GM23338 (cell line): ENCODE data around the gene FAF1.

Source experiments
- CREB1 ChIP-seq: fragments of 250-450 bp; sonication (Bioruptor Pico); IDR thresholded peaks from 2 replicates; pipeline ENCODE4 v1.5.0; 2020; ENCODE audit warnings: low read depth, mild to moderate bottlenecking, moderate library complexity
- EZH2 ChIP-seq: fragments of 200-600 bp; sonication (generic); IDR thresholded peaks from one replicate; pipeline ENCODE4 v1.8.0; 2017; ENCODE audit warnings: antibody characterized with exemption, mild to moderate bottlenecking, low read depth; ENCODE audit not compliant: unreplicated experiment
- EZH2phosphoT487 ChIP-seq: fragments of 200-600 bp; sonication (generic); IDR thresholded peaks from one replicate; pipeline ENCODE4 v1.8.1; 2018; ENCODE audit warnings: antibody characterized with exemption; ENCODE audit not compliant: unreplicated experiment
- JUNB ChIP-seq: IDR thresholded peaks from one replicate; pipeline ENCODE4 v1.6.1; 2016; ENCODE audit warnings: antibody characterized with exemption; ENCODE audit not compliant: unreplicated experiment
- POLR2AphosphoS5 ChIP-seq: IDR thresholded peaks from 2 replicates; pipeline ENCODE4 v1.6.1; 2016; ENCODE audit warnings: antibody characterized with exemption, low read depth
- STAT1 ChIP-seq: IDR thresholded peaks from one replicate; pipeline ENCODE4 v1.6.1; 2016; ENCODE audit warnings: antibody characterized with exemption; ENCODE audit not compliant: unreplicated experiment
- ZNF114 ChIP-seq: fragments of 250-450 bp; sonication (Bioruptor Pico); IDR thresholded peaks from 2 replicates; pipeline ENCODE4 v1.5.0; 2020; ENCODE audit warnings: mild to moderate bottlenecking, moderate library complexity
- ZNF331 ChIP-seq: fragments of 250-450 bp; sonication (Bioruptor Pico); IDR thresholded peaks from 2 replicates; pipeline ENCODE4 v1.5.0; 2020; ENCODE audit warnings: low read depth, mild to moderate bottlenecking, moderate library complexity
- TF ChIP-seq, protein P1 (sequence below), 2 experiments: fragments of 200-600 bp in 1 of 2; sonication (generic) in 1 of 2; conservative IDR thresholded peaks; 2 replicates each; pipeline versions ENCODE4 v1.5.1 to v1.6.1; 2016 to 2017; ENCODE audit warnings: antibody characterized with exemption in 2 of 2, low read depth in 2 of 2, mild to moderate bottlenecking in 2 of 2, moderate library complexity in 1 of 2
- TF ChIP-seq, protein P2 (sequence below): IDR thresholded peaks from one replicate; pipeline ENCODE4 v1.6.1; 2018; ENCODE audit warnings: antibody characterized with exemption; ENCODE audit not compliant: unreplicated experiment
- TF ChIP-seq, protein P3 (sequence below): IDR thresholded peaks from 2 replicates; pipeline ENCODE4 v1.6.1; 2016; ENCODE audit warnings: antibody characterized with exemption

DNA sequence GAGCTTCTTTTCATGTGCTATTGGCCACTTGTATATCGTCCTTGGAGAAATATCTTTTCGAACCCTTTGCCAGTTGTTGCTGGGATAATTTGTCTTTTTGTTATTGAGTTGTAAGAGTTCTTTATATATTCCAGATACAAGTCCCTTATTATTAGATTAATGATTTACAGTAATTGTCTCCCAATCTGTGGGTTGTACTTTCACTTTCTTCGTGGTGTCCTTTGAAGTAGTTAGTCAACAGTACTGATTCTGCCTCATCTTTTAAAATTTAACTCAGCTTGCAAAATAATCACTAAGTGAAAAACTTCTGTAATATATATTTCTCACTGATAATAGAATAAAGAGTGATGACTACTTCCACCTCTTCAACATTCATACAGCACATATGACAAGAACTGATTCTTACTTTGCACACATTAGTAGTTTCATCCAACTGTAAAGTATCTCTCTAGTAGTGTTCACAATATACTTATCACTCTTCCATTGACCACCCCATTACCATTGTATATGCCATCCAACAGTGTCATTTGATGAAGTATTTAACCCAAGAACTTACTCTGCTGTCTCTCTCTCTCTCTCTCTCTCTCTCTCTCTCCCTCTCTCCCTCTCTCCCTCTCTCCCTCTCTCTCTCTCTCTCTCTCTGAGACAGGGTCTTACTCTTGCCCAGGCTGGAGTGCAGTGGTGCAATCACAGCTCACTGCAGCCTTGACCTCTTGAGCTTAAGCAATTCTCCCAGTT is 432.6 kb downstream of the FAF1 start:
- TF ChIP-seq, protein P1, sequence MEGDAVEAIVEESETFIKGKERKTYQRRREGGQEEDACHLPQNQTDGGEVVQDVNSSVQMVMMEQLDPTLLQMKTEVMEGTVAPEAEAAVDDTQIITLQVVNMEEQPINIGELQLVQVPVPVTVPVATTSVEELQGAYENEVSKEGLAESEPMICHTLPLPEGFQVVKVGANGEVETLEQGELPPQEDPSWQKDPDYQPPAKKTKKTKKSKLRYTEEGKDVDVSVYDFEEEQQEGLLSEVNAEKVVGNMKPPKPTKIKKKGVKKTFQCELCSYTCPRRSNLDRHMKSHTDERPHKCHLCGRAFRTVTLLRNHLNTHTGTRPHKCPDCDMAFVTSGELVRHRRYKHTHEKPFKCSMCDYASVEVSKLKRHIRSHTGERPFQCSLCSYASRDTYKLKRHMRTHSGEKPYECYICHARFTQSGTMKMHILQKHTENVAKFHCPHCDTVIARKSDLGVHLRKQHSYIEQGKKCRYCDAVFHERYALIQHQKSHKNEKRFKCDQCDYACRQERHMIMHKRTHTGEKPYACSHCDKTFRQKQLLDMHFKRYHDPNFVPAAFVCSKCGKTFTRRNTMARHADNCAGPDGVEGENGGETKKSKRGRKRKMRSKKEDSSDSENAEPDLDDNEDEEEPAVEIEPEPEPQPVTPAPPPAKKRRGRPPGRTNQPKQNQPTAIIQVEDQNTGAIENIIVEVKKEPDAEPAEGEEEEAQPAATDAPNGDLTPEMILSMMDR (conservative IDR thresholded peaks at IDR 0.05; ENCODE audit: low read depth in 2 of 2): no peak
- TF ChIP-seq, protein P2, sequence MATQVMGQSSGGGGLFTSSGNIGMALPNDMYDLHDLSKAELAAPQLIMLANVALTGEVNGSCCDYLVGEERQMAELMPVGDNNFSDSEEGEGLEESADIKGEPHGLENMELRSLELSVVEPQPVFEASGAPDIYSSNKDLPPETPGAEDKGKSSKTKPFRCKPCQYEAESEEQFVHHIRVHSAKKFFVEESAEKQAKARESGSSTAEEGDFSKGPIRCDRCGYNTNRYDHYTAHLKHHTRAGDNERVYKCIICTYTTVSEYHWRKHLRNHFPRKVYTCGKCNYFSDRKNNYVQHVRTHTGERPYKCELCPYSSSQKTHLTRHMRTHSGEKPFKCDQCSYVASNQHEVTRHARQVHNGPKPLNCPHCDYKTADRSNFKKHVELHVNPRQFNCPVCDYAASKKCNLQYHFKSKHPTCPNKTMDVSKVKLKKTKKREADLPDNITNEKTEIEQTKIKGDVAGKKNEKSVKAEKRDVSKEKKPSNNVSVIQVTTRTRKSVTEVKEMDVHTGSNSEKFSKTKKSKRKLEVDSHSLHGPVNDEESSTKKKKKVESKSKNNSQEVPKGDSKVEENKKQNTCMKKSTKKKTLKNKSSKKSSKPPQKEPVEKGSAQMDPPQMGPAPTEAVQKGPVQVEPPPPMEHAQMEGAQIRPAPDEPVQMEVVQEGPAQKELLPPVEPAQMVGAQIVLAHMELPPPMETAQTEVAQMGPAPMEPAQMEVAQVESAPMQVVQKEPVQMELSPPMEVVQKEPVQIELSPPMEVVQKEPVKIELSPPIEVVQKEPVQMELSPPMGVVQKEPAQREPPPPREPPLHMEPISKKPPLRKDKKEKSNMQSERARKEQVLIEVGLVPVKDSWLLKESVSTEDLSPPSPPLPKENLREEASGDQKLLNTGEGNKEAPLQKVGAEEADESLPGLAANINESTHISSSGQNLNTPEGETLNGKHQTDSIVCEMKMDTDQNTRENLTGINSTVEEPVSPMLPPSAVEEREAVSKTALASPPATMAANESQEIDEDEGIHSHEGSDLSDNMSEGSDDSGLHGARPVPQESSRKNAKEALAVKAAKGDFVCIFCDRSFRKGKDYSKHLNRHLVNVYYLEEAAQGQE: no peak
- TF ChIP-seq POLR2AphosphoS5: no peak
- no peak for TF ChIP-seq EZH2phosphoT487
- no peak for TF ChIP-seq CREB1 (CRISPR knock-in tag)
- no peak for TF ChIP-seq EZH2
- TF ChIP-seq, protein P3, sequence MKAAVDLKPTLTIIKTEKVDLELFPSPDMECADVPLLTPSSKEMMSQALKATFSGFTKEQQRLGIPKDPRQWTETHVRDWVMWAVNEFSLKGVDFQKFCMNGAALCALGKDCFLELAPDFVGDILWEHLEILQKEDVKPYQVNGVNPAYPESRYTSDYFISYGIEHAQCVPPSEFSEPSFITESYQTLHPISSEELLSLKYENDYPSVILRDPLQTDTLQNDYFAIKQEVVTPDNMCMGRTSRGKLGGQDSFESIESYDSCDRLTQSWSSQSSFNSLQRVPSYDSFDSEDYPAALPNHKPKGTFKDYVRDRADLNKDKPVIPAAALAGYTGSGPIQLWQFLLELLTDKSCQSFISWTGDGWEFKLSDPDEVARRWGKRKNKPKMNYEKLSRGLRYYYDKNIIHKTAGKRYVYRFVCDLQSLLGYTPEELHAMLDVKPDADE: no peak
- TF ChIP-seq STAT1: no peak
- no peak for TF ChIP-seq JUNB
- no peak for TF ChIP-seq ZNF114 (CRISPR knock-in tag)
- TF ChIP-seq ZNF331 (CRISPR knock-in tag): no peak
